IPS-NIHi7 (cell line): ENCODE results near the gene MLLT1.
"Not testable (repeated sequence)": the region's sequence is repeated elsewhere in the genome, so short reads cannot be mapped to it uniquely, and the experiment has no call there.

Source experiments
- DNase-seq: peaks from one replicate; pipeline ENCODE4 v3.0.0; 2012; ENCODE audit warnings: mixed read lengths; ENCODE audit errors: extremely low spot score

MLLT1 gene, protein sequence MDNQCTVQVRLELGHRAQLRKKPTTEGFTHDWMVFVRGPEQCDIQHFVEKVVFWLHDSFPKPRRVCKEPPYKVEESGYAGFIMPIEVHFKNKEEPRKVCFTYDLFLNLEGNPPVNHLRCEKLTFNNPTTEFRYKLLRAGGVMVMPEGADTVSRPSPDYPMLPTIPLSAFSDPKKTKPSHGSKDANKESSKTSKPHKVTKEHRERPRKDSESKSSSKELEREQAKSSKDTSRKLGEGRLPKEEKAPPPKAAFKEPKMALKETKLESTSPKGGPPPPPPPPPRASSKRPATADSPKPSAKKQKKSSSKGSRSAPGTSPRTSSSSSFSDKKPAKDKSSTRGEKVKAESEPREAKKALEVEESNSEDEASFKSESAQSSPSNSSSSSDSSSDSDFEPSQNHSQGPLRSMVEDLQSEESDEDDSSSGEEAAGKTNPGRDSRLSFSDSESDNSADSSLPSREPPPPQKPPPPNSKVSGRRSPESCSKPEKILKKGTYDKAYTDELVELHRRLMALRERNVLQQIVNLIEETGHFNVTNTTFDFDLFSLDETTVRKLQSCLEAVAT

DNA sequence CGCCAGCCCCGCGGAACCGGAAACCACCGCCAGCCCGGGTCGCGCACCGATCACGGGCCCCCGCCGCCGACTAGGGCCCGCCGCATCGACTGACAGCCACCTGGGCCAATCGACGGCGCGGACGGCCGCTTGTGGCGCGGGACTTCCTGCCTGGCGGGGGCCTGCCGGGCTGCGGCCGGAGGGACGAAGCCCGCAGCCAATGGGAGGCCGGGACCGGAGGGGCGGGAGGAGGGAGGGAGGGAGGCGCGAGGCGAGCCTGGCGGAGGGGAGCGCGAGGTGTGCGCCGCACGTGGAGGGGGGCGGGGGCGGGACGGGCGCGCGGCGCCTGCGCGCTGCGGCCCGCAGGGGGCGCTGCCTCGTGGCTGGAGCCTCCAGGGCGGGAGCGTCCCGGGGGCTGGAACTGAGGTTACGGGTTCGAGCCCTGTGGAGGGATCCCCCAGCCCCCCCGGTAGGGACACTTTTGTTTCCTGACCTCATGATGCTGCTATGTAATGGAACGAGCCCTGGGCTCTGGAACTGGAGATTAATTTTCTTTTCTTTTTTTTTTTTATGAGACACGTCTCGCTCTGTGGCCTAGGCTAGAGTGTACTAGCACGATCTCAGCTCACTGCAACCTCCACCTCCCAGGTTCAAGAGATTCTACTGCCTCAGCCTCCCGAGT lies at the start of gene MLLT1:
MLLT1 (minus strand) TSS at position 45 of the 661 bp plus-strand sequence. CDS start 191 bp downstream, outside the sequence.
- DNase-seq: peak; percentile 100

DNA sequence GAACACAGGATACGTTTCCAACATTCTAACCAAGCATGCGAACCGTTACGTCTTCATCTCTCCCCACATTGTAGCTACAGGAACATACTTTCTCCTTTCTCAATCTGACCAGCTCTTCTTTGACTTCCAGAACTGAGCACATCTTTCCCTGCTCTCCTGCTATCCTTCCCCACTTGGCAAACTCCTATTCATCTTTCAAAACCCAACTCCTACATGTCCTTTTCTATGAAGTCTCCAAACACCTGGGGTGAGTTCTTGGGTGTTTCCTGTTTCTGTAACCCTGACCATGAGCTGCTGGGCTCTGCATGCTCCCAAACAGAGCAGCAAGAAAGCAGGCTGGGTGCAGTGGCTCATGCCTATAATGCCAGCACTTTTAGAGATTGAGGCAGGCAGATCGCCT lies 47.0 kb upstream of the MLLT1 start:
- no peak for DNase-seq

DNA sequence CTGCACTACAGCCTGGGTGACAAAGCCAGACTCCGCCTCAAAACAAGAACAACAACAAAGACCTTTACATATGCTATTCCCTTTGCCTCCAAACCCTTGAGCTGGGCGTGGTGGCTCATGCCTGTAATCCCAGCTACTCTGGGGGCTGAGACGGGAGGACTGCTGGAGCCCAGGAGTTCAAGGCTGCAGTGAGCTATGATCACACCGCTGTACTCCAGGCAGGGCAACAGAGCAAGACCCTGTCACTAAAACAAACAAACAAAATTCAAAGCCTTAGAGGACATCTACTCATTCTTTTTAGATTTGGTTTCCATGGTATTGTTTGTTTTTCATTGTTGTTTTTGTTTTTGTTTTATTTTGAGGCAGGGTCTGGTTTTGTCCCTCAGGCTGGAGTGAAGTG lies 45.8 kb upstream of the MLLT1 start:
- DNase-seq: no peak

DNA sequence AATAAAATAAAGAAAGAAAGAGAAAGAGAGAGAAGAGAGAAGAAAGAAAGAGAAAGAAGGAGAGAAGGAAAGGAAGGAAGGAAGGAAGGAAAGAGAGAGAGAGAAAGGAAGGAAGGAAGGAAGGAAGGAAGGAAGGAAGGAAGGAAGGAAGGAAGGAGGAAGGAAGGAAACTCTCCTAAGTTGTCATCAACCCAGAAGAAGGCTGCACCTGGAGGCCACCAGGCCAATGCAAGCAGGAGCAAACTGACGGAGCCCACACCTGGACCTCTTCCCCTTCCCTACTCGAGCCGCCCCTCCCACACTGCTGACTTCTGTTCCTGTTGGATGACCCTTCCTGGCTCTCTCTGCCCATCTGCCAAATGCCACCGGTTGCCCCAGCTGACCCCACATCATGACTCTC lies 45.0 kb upstream of the MLLT1 start:
- DNase-seq: no peak

DNA sequence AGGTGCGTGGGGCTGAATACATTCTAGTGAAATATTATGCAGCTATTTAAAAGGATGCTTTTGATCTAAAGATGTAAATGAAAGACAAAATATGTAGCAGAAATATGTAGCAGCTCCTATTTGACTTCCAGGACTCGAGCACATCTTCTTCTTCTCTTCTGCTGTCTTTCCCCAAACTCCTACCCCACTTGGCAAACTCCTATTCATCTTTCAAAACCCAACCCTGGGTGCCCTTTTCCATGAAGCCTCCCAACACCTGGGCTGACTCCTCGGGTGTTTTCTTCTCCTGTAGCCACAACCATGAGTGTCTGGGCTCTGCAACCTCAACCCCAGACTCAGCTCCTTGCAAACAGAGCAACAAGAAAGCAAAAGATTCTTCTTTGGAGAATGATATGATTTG lies 42.5 kb upstream of the MLLT1 start:
- no peak for DNase-seq

DNA sequence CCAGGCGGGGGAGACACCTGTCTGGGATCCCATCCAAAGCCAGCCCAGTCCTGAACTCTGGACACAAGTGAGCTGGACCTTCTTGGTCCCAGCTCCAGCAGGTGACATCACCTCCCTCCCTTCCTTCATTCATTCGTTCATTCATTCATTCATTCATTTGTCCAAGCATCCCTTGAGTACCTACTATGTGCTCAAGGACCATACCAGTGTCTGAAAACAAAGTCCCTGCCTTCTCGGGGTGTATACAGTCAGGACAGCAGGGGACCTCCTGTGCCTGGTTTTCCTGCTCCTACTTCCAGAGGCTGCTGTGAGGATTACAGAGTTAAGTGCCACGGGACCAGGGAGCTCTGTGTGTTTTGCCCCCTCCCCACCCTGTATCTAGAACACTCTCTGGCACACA lies 39.6 kb upstream of the MLLT1 start:
- DNase-seq: no peak

DNA sequence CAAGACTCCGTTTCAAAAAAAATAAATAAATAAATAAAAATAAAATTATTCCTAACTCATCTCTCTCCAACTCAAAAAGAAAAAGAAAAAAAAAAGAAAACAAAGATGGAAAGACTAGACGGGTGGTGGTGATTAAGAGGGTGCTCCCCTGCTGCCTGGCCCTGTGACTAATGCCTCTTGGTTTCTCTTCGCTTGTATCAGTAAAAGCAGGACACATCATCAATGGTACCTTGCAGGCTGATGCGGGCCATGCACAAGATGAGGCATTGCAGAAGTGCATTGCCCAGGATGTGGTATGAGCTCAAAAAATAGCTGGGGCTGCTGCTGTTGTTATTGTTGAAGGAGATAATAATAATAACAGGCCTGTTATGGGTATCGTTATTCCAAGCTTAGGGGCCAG lies 39.0 kb upstream of the MLLT1 start:
- DNase-seq: no peak

DNA sequence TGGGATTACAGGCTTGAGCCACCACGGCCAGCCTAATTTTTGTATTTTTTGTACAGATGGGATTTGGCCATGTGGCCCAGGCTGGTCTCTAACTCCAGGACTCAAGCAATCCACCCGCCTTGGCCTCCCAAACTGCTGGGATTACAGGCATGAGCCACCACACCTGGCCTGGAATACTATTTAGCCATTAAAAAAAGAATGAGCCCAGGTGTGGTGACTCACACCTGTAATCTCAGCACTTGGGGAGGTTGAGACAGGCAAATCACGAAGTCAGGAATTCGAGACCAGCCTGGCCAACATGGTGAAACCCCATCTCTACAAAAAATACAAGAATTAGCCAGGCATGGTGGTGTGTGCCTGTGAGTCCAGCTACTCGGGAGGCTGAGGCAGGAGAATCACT lies 35.9 kb upstream of the MLLT1 start:
- DNase-seq: not testable (repeated sequence)

DNA sequence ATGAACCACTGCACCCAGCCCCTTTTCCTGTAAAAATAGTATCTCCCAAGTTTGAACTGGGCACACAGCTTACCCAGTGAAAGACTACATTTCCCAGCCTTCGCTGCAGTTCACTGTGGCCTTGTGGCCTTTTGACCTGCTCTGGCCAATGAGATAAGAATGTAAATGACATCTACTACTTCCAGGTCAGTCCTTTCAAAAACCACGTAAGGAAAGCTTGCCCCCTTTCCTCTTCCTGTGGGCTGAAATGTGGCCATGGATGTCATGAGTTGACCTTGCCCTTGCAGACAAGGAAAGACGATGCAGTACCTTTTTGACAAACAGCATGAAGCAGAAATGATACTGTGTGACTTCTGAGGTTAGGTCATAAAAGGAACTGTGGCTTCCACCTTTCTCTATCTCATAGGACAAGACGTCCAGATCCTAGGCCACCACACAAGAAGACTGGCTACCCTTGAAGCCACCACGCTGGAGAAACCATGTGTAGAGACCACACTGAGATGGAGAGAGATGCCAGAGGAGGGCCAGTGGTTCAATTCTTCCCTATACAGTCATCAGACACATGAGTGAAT lies 33.7 kb upstream of the MLLT1 start:
- no peak for DNase-seq

DNA sequence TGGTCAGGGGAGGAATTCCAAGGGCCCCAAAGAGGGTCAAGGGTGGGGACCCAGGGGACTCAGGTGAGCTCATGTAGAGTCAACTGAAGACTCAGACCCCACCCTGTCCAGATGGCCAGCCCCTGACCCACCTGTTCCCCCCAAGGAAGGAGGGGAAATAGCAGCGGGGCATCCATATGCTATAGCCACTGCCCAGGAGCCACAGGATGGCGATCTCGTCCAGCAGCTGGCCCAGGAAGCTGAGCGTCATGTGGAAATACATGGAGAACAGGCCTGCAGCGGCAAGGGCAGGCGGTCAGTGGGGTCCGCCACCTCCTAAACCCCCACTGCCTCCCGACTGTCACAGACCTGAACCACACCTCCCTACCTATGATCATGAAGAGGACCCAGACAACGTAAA lies 32.2 kb upstream of the MLLT1 start:
- no peak for DNase-seq

DNA sequence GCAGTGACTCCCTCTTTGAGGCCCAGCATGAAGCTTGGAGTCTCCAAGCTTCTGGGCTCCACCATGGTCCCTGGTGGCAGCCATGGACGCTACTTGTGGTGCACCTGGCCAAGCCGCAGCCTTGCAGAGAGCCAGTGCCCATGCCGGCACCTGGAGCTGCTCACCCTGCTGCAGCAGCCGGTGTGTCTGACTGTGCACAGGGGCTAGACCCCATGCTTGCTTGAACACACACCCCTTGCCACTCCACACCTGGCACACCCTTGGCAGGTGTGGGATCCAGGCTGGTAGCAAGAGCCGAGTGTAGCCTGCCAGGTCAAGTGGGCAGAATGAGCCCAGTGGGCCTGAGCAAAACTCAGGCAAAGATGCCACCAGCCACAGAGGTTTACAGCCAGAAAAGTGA lies 18.6 kb upstream of the MLLT1 start:
- DNase-seq: no peak

DNA sequence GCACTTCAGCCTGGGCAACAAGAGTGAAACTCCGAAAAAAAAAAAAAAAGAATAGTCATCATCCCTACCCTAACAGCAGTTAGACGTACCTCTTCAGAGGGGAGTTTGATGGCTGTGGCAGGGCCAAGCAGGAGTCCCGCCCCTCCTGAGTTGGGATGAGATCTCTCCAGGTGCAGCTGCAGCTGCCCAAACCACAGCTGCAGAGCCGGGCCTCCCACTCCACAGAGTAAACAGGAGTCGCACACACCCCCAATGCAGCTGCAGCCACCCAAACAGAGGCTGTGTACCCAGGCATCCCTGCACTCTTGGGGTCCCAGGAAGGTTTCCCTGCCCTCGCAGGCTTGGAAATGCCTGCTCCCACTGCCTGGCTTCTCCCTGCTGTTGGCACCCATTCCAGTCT lies 17.4 kb upstream of the MLLT1 start:
- DNase-seq: no peak

DNA sequence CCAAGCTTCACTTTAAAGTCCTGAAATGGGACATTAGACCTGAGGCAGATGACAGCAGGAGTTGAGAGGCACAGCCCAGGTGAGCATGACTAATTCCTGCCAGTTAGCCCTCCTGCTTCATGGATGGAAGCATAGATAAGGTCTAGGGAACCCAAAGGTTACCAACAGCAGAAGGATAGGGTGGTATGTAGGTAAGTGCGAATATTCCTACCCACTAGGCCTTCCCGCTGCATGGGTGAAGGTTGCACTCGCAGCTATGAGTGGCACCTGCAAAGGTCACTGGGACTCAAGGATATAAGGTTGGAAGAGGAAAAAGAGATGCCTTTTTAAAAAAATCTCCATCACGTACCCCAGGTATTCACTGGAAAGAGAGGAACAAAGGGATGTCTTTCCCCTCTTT lies 12.2 kb upstream of the MLLT1 start:
- DNase-seq: no peak

DNA sequence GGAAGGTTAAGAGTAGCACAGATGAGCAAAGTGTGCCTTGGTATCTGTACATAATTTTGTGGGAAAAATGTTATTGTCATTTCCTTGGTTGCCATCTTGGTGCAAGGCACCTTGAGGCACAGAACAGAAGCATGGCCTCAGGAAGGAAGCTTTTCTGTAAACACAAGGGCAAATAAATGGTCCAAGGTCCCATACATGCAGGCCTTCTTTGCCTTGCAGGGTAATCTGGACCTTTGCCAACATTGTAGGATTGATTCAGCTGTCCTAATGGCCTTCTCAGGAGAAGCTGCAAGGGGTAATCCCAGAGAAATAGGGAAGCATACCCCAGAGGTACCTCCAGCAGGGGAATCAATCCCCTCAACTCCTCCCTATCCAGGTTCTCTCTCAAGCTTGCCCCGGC lies 9.0 kb upstream of the MLLT1 start:
- DNase-seq: no peak

DNA sequence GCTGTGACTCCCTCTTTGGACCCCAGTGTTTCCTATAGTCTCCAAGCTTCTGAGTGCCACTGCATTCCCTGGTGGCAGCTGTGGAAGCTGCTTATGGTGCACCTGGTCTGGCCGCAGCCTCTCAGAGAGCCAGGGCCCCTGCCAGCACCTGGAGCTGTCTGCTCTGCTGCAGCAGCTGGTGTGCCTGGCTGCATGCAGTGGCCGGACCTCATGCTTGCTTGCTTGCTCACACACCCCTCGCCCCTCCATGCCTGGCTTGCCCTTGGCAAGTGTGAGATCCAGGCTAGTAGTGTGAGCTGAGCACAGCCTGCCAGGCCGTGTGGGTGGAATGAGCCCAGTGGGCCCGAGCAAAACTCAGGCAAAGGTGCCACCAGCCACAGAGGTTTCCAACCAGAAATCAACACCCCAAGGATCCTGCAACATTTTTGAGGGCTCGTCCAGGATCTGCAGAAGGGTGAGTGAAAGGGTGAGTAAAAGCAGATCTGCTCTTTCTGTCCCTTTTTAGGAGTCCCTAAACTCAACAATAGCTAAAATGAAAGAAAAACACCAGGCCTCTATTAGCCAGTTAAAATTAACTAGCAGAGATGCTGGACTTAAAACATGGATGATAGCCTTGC lies 7.6 kb upstream of the MLLT1 start:
- no peak for DNase-seq

DNA sequence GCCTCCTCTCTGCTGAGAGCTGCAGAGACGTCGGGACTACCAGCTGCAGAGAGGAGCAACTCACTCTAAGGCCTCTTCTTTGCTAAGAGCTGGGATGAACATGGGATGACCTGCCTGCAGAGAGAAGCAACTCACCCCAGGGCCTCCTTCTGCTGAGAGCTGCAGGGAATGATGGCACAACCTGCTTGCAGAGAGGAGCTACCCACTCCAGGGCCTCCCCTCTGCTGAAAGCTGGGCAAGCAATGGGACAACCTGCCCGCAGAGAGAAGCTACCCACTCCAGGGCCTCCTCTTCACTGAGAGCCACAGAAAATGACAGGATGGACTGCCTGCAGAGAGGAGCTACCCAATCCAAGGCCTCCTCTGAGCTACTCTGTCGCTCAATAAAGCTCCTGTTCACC lies 6.9 kb upstream of the MLLT1 start:
- DNase-seq: no peak

DNA sequence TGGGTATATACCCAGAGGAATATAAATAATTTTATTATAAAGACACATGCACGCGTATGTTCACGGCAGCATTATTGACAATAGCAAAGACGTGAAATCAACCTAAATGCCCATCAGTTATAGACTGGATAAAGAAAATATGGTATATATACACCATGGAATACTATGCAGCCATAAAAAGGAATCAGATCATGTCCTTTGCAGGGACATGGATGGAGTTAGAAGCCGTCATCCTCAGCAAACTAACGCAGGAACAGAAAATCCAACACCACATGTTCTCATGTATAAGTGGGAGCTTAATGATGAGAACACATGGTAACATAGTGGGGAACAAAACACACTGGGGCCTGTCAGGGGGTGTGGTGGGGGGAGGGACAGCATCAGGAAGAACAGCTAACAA lies 2.6 kb upstream of the MLLT1 start:
- not testable (repeated sequence) for DNase-seq

DNA sequence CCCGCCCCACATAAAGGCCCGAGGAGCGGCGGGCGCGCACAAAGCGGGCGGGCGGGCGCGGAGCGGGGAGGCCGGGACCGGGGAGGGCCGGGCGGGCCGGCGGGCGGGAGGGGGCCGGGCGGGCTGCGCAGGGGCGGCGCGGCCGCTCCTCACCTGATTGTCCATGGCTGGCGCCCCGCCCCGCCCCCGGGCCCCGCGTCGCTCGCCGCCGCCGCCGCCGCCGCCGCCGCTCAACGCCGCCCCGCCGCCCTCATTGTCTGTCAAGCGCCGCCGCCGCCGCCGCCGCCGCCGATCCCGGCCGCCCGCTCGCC lies 200 bp downstream of the MLLT1 start:
- no peak for DNase-seq

DNA sequence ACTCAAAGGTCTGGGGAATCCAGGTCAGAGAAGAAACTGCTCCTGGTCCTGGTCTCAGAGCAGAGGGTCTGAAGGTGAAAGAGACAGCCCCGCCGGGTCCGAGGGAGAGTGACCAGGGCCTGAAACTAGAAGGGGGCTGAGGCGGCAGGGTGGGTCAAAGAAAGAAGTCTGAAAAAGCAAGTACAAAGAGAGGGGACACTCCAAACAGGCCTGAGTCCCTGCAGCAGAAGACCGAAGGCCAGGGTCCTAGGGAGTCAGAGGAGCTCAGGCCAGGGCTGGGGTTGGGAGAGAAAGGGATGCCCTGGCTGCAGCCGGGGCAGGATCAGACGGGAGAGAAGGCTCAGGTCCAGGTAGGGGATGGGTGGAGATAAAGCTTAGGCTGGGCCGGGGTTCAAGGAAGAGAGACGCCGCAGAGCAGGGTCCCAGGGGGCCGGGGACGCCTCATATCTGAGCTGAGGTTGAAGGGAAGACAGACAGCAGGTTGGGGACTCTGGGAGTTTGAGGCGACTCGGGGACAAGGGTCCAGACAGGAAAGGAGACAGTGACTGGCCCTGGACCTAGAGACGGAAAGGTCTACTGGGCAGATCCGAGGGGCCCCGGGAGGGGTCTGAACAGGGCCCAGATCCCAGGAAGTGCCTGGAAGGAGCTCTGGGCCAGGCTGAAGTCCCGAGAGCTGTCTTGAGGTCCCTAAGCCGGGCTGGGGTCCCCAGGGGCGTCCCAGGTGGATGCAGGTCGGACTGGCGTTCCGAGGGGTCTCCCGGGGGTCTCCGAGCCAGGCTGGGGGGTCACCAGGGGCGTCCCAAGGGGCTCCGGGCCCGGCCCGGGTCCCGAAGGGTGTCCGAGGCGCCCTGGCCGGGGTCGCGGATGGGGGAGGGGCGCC lies 795 bp downstream of the MLLT1 start:
- DNase-seq: no peak

DNA sequence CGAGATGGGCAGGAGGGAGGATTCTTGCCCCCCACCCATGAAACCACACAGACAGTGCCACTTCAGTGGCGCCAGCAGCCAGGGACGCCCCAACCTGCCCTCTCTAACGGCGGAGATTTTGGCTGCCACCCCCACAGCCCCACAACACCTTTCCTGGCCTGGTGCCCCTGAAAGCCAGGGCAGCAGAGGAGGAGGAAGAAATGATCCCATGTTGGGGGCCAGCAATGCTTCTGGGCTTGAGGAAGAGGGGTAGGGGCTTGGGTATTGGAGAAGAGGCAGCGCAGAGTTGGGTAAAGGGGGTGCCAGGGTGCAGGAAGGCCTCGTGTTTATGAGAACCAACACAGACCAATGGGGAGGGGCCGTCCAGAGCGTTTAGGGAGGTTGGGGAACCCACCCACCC lies 1.7 kb downstream of the MLLT1 start:
- DNase-seq: no peak

DNA sequence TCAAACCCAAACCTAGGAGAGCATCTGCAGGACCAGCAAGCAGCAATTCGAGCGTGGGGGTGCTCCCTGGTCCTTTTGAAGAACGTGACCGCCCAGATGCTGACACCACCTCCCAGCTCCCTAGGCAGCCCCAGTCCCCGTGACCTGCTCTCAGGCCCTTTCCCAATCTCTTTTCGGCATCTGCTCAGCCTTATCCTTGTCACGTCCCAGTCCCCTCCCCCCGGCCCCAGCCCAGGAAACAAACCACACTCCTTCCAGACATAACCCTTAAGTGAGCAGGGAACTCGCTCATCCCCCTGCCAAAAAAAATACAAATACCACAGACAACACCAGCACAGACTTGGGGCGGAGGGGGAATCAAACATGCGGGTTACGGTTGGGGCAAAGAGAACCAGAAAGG lies 3.3 kb downstream of the MLLT1 start:
- DNase-seq: no peak
